Colonic mucosa (tissue), 4 donors: ENCODE data around the gene UBE2QL1. TPM values are rescaled to one million over a fixed set of nuclear protein-coding genes. Genes with fewer than 3 reads are reported as not detected.

Experiments
- DNase-seq: peaks from one replicate; pipeline ENCODE4 v3.0.0-alpha.2; 2020
- H3K27ac ChIP-seq: fragments of 200-600 bp; one replicate; pipeline ENCODE4 v1.8.0; 2021
- H3K27me3 ChIP-seq: fragments of 200-600 bp; one replicate; pipeline ENCODE4 v1.8.0; 2021
- H3K36me3 ChIP-seq: fragments of 200-600 bp; one replicate; pipeline ENCODE4 v1.8.0; 2021
- H3K4me1 ChIP-seq: fragments of 200-600 bp; one replicate; pipeline ENCODE4 v1.8.0; 2021; ENCODE audit warnings: mild to moderate bottlenecking
- H3K4me3 ChIP-seq: fragments of 200-600 bp; one replicate; pipeline ENCODE4 v1.8.0; 2021
- H3K9ac ChIP-seq, 2 donors: one replicate each; pipeline ENCODE4 v1.7.0; 2013; ENCODE audit warnings: control low read depth in 2 of 2, low read depth in 2 of 2, low read length in 2 of 2
- H3K9me3 ChIP-seq: fragments of 200-600 bp; one replicate; pipeline ENCODE4 v1.8.0; 2021
- intact Hi-C: fragments of 100-400 bp; cut with DNase I; formaldehyde crosslinking; loops from one replicate; pipeline ENCODE4 v1.14.1; 2022
- total RNA-seq, 2 donors: library from RNA; stranded (reverse); fragmentation: NEBNext Ultra II Directional in 1 of 2; extraction: Animal tissue kit (Norgen Biotek cat#: 25700) in 1 of 2; gene quantifications; one replicate each; pipeline ENCODE4 v1.2.1, GENCODE V29; 2021
- TF ChIP-seq, protein P1 (sequence below): fragments of 200-600 bp; IDR thresholded peaks from one replicate; pipeline ENCODE4 v1.8.0; 2022; ENCODE audit warnings: antibody characterized with exemption, mild to moderate bottlenecking
- donor health status: healthy.
- donor health status: DM: no; HTN: no; CAD: no.
- donor health status: DM: no; HTN: no; CAD: no.

Gene UBE2QL1
- total RNA-seq, 2 donors from 2014 or later: 0.12 to 0.35 TPM

DNA sequence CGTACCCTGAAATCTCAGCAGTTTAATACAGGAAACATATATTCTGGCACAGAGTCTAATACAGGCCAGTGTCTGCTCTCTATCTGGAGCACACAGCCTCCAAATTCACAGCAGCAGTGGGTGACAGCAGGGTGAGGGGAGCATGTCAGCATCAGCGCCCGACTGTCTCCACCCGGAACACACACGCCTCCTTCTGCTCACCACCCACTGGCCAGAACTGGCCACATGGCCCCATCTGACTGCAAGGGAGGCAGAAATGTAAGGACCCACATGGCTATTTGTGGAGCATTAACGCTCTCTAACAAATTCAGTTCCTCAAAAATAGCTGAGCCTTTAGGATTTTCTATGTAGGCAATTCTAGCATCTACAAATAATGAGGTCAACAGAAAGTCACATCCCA lies 24.6 kb downstream of the UBE2QL1 start:
- intact Hi-C loops: no loop called here
- H3K4me1 ChIP-seq: no peaks in the 10 kb centered on the region
- no peak overlapping the region for H3K27ac ChIP-seq
- DNase-seq: no peak
- no peak overlapping the region for H3K9ac ChIP-seq
- H3K4me3 ChIP-seq: no peak overlapping the region
- H3K27me3 ChIP-seq: no peaks in the 10 kb centered on the region
- no peaks in the 10 kb centered on the region for H3K36me3 ChIP-seq
- TF ChIP-seq, protein P1, sequence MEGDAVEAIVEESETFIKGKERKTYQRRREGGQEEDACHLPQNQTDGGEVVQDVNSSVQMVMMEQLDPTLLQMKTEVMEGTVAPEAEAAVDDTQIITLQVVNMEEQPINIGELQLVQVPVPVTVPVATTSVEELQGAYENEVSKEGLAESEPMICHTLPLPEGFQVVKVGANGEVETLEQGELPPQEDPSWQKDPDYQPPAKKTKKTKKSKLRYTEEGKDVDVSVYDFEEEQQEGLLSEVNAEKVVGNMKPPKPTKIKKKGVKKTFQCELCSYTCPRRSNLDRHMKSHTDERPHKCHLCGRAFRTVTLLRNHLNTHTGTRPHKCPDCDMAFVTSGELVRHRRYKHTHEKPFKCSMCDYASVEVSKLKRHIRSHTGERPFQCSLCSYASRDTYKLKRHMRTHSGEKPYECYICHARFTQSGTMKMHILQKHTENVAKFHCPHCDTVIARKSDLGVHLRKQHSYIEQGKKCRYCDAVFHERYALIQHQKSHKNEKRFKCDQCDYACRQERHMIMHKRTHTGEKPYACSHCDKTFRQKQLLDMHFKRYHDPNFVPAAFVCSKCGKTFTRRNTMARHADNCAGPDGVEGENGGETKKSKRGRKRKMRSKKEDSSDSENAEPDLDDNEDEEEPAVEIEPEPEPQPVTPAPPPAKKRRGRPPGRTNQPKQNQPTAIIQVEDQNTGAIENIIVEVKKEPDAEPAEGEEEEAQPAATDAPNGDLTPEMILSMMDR: no peak
- H3K9me3 ChIP-seq: no peaks in the 10 kb centered on the region

DNA sequence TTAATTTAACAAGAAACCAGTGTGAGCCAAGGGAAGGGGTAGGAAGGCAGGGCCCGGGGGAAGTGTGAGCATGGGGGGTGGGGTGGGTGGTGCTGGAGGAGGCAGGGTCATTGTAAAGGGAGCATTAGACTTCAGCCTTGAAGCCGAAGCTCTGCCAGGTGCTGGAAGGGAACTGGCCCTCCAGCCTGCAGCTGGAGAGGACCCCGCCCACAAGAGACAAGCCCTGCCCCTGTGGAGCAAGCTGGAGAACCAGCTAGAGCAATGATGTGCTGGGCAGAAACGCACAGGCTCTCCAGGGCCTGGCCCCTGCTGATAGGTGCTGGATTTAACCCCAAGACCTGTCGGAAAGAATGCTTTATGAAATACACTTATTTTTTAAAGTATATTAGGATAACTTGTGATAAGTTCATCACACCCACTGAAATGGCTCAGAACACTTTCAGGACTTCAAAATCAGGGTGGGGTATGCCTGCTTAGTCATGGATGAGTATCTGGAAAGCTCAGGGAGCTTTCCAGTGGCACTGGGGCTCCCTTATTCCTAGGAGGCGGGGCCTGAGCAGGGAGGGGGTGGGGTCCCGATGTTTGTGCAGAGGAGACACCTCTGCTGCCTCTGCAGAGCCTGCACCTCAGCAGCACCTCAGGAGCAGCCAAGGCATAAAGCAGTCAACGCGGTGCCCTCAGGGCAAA lies 27.1 kb downstream of the UBE2QL1 start:
- H3K4me3 ChIP-seq: no peak overlapping the region
- H3K9ac ChIP-seq: no peak overlapping the region
- no peaks in the 10 kb centered on the region for H3K36me3 ChIP-seq
- no peak for DNase-seq
- no peaks in the 10 kb centered on the region for H3K9me3 ChIP-seq
- no peaks in the 10 kb centered on the region for H3K27me3 ChIP-seq
- no peak overlapping the region for H3K27ac ChIP-seq
- TF ChIP-seq, protein P1: no peak
- intact Hi-C loops: no loop called here
- H3K4me1 ChIP-seq: no peaks in the 10 kb centered on the region

DNA sequence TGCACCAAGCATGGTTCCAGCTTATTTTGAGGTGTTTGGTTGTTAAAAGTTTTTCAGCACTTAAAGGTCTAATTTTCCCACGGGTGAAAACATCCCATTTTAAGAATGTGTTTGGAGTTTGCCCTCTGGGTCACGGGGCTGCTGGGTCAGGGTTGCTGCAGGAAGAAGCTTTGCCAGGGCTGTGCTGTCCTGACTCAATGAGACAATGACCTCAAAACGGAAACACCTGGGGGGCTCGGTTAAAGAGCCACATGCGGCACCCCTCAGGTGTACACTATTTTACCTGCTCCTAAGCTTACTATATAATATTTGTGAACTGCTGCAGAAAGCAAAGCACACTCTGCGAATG lies 27.6 kb downstream of the UBE2QL1 start:
- H3K36me3 ChIP-seq: no peaks in the 10 kb centered on the region
- H3K4me3 ChIP-seq: no peak overlapping the region
- H3K27ac ChIP-seq: no peak overlapping the region
- H3K27me3 ChIP-seq: no peaks in the 10 kb centered on the region
- no peak overlapping the region for H3K9ac ChIP-seq
- TF ChIP-seq, protein P1: no peak
- no peak for DNase-seq
- H3K9me3 ChIP-seq: no peaks in the 10 kb centered on the region
- intact Hi-C loops: no loop called here
- no peaks in the 10 kb centered on the region for H3K4me1 ChIP-seq

- no peak for DNase-seq
- H3K27me3 ChIP-seq: no peaks in the 10 kb centered on the region
- no peak overlapping the region for H3K9ac ChIP-seq
- H3K36me3 ChIP-seq: no peaks in the 10 kb centered on the region
- no peak overlapping the region for H3K27ac ChIP-seq
- no peaks in the 10 kb centered on the region for H3K9me3 ChIP-seq
- no peaks in the 10 kb centered on the region for H3K4me1 ChIP-seq
- no peak overlapping the region for H3K4me3 ChIP-seq
- intact Hi-C loops: no loop called here
- TF ChIP-seq, protein P1: no peak
These were observed 30.1 kb downstream of the UBE2QL1 start for GRCh38 chr5:6478793-6479192.

DNA sequence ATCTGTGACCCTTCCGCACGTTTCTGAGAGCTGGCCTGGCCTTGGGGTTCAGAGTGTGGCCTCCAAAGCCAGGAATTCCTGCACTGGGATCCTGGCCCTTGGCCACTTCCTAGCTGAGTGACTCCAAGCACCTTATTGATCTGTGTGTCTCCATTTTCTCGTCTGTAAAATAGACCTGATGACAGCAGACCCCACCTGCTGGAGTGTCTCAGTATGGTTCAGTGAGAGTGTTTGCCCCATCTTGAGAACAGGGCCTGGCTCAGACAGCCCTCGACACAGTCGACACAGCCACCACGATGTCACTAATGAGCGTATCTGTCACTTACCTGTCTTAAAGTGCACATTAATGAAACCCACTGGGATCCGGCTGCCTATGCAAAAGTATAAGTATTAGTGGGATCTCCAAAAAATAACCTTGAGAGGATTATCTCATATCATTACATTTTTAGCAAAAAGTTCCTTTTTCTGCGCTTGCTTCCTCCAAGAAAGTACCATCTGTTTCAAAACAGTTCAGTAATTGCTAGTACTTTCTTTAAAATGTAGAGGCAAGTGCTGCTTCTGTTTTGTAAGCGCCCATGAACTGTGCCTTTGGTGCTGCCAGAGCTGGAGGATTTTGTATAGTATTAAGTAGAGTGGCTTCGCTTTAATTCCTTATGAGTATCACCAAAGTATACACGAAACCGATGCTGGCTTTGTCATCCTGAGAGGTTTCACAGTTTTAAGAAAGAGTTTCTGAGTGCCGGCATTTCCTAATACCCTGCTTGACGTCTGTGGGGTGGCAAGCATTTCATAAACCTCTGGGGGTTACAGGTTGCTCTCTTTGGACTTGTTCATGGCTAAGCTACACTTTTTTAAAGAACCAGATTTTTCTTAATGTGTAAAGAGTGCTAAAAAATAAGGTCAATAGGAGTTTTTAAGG lies 31.7 kb downstream of the UBE2QL1 start:
- no peak overlapping the region for H3K4me3 ChIP-seq
- H3K9me3 ChIP-seq: no peaks in the 10 kb centered on the region
- H3K27me3 ChIP-seq: no peaks in the 10 kb centered on the region
- intact Hi-C loops: no loop called here
- H3K4me1 ChIP-seq: no peaks in the 10 kb centered on the region
- H3K9ac ChIP-seq: no peak overlapping the region
- no peak for DNase-seq
- TF ChIP-seq, protein P1: no peak
- no peak overlapping the region for H3K27ac ChIP-seq
- no peaks in the 10 kb centered on the region for H3K36me3 ChIP-seq
